ENCODE results near the gene GPRIN1. TPM values are rescaled to one million over a fixed set of nuclear protein-coding genes. Genes with fewer than 3 reads are reported as not detected.
A peak's percentile ranks its signal among the peaks of the same experiment; 100 is the strongest.

The GPRIN1 gene
- total RNA-seq, 1 experiment from 2014 or later, result 16.7 TPM

DNA sequence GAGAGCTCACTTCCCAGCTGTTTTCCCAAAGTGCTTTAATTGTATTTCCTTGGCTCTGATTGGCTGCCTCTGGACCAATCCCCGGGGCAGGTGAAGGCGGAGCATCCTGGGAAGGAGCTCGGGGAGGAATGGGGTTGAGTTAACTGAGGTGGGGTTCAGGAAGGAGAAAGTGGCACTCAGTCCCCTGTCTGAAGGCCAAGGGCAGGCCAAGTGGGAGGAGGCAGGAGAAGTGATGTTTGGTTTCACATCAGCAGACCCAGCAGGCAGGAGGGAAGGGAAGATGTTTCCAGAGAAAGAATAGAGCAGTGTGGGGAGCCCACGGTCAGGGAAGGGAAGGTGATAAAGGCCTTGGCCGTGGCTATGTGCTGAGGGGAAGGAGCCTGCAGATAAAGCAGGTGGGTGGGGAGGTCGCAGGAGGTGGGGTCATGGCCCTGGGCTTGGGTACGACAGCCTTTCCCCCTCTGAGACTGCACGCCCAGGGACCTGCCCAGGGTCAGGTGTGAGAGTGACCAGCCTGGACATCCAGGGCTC lies 40.5 kb upstream of the GPRIN1 start:
- no peaks in the 10 kb centered on the region for H3K9me3 ChIP-seq (ENCODE audit: low read depth, low read length, poor library complexity, severe bottlenecking)
- no peaks in the 10 kb centered on the region for H3K4me1 ChIP-seq (ENCODE audit: insufficient read depth, low read length, poor library complexity, severe bottlenecking)
- ChIA-PET POLR2A (ENCODE audit: low non-redundant PET) (interaction anchor here (0.6 kb wide), 1 partner anchor 215 kb away, joined by 3 read pairs; no protein-coding TSS in a partner anchor), CTCF (interaction anchor here (0.8 kb wide), 1 partner anchor 8 kb away, joined by 4 read pairs; no protein-coding TSS in a partner anchor)
- intact Hi-C loops (cut with micrococcal nuclease; ENCODE audit: unreplicated experiment), result no loop called here
- no peak overlapping the region for H3K4me3 ChIP-seq (ENCODE audit: low read depth, low read length, poor library complexity, severe bottlenecking)
- DNase-seq (ENCODE audit: low spot score), result peak; percentile 31
- H3K27ac ChIP-seq (ENCODE audit: low read depth, low read length, poor library complexity, severe bottlenecking), result no peak overlapping the region
- no peaks in the 10 kb centered on the region for H3K36me3 ChIP-seq (ENCODE audit: insufficient read depth, low read length, poor library complexity, severe bottlenecking)
- no peaks in the 10 kb centered on the region for H3K27me3 ChIP-seq (replicated peaks; ENCODE audit: insufficient read depth, low read depth, low read length, poor library complexity)
- TF ChIP-seq EZH2 (IDR thresholded peaks at IDR 0.05; ENCODE audit: borderline replicate concordance, low read depth, low read length, poor library complexity, severe bottlenecking) (no peak), CTCF (conservative IDR thresholded peaks at IDR 0.05; ENCODE audit: low read depth, low read length) (no peak)
- BruUV-seq (replicated peaks), result no TSS peak

DNA sequence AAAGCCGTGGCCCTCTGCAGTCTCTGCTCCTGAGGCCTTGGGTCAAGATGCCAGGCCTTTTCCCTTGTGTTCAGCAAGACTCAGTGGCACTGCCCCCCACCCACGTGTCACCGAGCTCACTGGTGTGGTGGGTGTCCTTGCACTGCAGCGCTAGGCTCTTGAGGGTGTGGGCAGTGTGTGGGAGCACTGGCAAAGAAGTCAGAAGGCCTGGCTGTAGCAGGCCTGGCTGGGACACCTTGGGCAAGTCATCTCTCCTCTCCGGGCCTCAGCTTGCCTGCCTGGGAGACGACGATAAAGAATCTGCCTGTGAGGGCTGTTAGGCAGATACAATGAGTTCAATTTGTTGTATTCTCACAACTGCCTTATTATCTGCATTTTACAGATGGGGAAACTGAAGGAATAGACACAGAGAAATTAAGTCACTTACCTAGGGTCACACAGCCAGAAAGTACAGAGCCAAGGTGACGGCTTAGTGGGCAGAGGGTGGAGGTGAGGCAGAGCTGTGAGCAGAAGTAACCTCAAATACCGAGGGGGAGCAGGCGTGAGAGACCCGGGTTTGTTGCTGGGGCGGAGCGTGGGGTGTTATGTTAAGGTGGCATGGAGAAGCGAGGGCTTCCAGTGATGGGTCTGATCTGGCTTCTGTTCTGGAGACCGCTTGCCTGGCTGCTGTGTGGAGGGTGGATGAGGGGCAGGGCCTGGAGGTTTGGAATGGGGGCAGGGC lies 38.7 kb upstream of the GPRIN1 start:
- Histone ChIP-seq H3K9me3 (ENCODE audit: low read depth, low read length, poor library complexity, severe bottlenecking) (no peaks in the 10 kb centered on the region), H3K36me3 (ENCODE audit: insufficient read depth, low read length, poor library complexity, severe bottlenecking) (no peaks in the 10 kb centered on the region), H3K27ac (ENCODE audit: low read depth, low read length, poor library complexity, severe bottlenecking) (no peak overlapping the region), H3K27me3 (replicated peaks; ENCODE audit: insufficient read depth, low read depth, low read length, poor library complexity) (no peaks in the 10 kb centered on the region), H3K4me3 (ENCODE audit: low read depth, low read length, poor library complexity, severe bottlenecking) (peak overlapping the region; percentile 79), H3K4me1 (ENCODE audit: insufficient read depth, low read length, poor library complexity, severe bottlenecking) (no peaks in the 10 kb centered on the region)
- POLR2A ChIA-PET (ENCODE audit: low non-redundant PET), result no interaction called here
- BruUV-seq (replicated peaks), result no TSS peak
- intact Hi-C loops (cut with micrococcal nuclease; ENCODE audit: unreplicated experiment), result no loop called here
- TF ChIP-seq CTCF (conservative IDR thresholded peaks at IDR 0.05; ENCODE audit: low read depth, low read length) (no peak), EZH2 (IDR thresholded peaks at IDR 0.05; ENCODE audit: borderline replicate concordance, low read depth, low read length, poor library complexity, severe bottlenecking) (no peak)
- CTCF ChIA-PET, result interaction anchor here (2.3 kb wide), 1 partner anchor 12 kb away, joined by 11 read pairs; no protein-coding TSS in a partner anchor
- no peak for DNase-seq (ENCODE audit: low spot score)

- CTCF ChIA-PET, result interaction anchor here (2.3 kb wide), 1 partner anchor 13 kb away, joined by 11 read pairs; no protein-coding TSS in a partner anchor
- intact Hi-C loops (cut with micrococcal nuclease; ENCODE audit: unreplicated experiment), result no loop called here
- Histone ChIP-seq H3K4me3 (ENCODE audit: low read depth, low read length, poor library complexity, severe bottlenecking) (peak overlapping the region; percentile 79), H3K36me3 (ENCODE audit: insufficient read depth, low read length, poor library complexity, severe bottlenecking) (no peaks in the 10 kb centered on the region), H3K9me3 (ENCODE audit: low read depth, low read length, poor library complexity, severe bottlenecking) (no peaks in the 10 kb centered on the region), H3K27ac (ENCODE audit: low read depth, low read length, poor library complexity, severe bottlenecking) (peak overlapping the region; percentile 82), H3K4me1 (ENCODE audit: insufficient read depth, low read length, poor library complexity, severe bottlenecking) (no peaks in the 10 kb centered on the region), H3K27me3 (replicated peaks; ENCODE audit: insufficient read depth, low read depth, low read length, poor library complexity) (no peaks in the 10 kb centered on the region)
- DNase-seq (ENCODE audit: low spot score), result peak; percentile 52
- BruUV-seq (replicated peaks), result no TSS peak
- POLR2A ChIA-PET (ENCODE audit: low non-redundant PET), result no interaction called here
- TF ChIP-seq CTCF (conservative IDR thresholded peaks at IDR 0.05; ENCODE audit: low read depth, low read length), result no peak
- TF ChIP-seq EZH2 (IDR thresholded peaks at IDR 0.05; ENCODE audit: borderline replicate concordance, low read depth, low read length, poor library complexity, severe bottlenecking), result no peak
These were observed 38.0 kb upstream of the GPRIN1 start for GRCh38 chr5:176647843-176648473.

All from A673 (cell line).